A549 treated with dexamethasone at 1 μM for 4 hours (cell line): ENCODE measurements around the gene TMEM43. TPM values are rescaled to one million over a fixed set of nuclear protein-coding genes. Genes with fewer than 3 reads are reported as not detected.

Source experiments
- total RNA-seq: library from RNA; stranded (reverse); fragments of 200-300 nt; extraction: Qiagen RNA extraction; gene quantifications from 5 replicates; pipeline ENCODE4 v1.2.3, GENCODE V29; 2022

TMEM43 gene, protein sequence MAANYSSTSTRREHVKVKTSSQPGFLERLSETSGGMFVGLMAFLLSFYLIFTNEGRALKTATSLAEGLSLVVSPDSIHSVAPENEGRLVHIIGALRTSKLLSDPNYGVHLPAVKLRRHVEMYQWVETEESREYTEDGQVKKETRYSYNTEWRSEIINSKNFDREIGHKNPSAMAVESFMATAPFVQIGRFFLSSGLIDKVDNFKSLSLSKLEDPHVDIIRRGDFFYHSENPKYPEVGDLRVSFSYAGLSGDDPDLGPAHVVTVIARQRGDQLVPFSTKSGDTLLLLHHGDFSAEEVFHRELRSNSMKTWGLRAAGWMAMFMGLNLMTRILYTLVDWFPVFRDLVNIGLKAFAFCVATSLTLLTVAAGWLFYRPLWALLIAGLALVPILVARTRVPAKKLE
- total RNA-seq, result 128 to 168 TPM (median 161 TPM) in 5 replicates

DNA sequence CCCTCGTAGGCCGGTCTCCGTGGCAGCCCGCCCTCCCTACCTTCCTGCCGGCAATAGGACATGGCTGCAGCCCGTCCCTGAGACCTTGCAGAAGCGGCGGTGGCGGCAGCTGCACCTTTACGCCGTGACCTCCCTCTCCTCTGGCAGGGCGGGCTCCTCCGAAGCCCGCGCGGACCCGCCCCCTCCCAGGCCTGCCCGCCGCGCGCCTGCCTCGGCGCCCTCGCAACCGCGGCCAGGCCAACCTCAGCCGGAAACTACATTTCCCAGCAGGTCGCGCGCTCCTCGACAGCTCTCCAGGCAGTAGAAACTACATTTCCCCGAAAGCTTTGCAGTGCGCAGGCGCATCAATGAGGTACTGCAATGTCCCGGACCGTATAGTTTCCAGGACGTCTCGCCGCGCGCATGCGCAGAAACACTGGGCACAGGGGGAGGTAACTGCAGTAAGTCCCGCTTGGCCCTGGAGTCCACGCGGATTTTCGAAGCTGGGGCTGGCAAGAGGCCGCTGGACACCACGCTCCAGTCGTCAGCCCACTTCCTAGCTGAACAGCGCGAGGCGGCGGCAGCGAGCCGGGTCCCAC is at the start of gene TMEM43, which contains the start of gene CHCHD4:
Gene TMEM43, plus strand, starts transcription at position 438 of the 578 bp plus-strand sequence. CDS start 142 bp downstream, outside the sequence.
Gene CHCHD4, minus strand, starts transcription at position 256 of the 578 bp plus-strand sequence. Its CDS starts 194 bp downstream, at position 62.

DNA sequence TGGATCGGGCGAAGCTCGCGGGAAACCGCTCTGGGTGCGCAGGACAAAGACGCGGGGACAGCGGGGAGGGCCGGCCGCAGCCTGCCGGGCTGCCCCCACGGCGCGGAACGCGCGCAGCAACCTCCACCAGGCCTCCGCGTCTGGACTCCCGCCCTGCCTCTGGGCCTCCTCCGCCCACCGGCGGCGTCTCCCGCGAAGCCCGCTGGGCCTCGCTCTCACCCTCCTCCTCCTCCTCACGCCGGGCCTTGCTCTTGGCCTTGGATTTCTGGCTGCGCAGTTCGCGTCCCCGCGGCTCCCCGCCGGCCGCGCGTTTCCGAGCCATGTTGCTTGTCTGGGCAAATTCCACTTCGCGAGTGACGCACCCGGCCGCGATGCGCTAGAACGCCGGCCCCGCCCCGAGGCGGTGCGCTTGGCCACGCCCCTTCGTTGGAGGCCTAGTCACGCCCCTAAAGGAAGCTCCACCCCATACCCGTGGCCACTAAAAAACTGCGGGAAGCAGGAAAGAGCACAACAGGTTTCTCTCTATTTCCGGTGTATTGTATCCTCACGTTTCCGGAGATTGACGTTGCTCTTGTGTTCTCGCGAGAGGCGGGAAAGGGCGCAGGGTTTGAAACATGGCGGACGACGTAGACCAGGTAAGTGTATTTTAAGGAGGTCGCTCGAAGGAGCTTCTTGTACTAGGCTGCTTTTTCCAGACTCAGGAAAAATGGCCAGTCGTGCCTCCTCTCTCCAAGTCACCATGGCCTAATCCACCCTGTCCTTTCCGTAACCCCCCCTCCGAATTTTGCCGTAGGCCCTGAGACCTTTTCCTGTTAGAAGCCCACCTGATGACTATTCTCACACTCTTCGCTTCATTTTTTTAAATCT is 53.6 kb downstream of the TMEM43 start, which contains the start of the genes LSM3 and XPC:
Gene LSM3, plus strand, starts transcription at position 571 of the 867 bp plus-strand sequence. Its CDS starts 44 bp downstream, at position 615.
Gene XPC, minus strand, starts transcription at position 355 of the 867 bp plus-strand sequence. Its CDS starts 33 bp downstream, at position 322.

Other genes starting within 250 kb of the TMEM43 start
- gene WNT7A, start 245.0 kb upstream of the TMEM43 start, total RNA-seq, result 0.04 to 0.08 TPM (median 0.06 TPM) in 5 replicates
- gene CHCHD4, start 182 bp upstream of the TMEM43 start, total RNA-seq, result 36.6 to 41.5 TPM (median 41.0 TPM) in 5 replicates
- 29.0 to 35.7 TPM (median 33.1 TPM) in 5 replicates for gene XPC, start 53.5 kb downstream of the TMEM43 start, total RNA-seq
- 19.7 to 28.3 TPM (median 22.3 TPM) in 5 replicates for gene LSM3, start 53.8 kb downstream of the TMEM43 start, total RNA-seq